DMS79 (cell line): ENCODE measurements around the gene CENPS.
"Not testable (repeated sequence)": the region's sequence is repeated elsewhere in the genome, so short reads cannot be mapped to it uniquely, and the experiment has no call there.

Experiments
- DNase-seq: peaks from one replicate; lab custom pipeline; 2025; lab: John Stamatoyannopoulos, UW

The CENPS gene

GRCh38 chr1:10451287-10451686, 21.1 kb downstream of the CENPS start:
- DNase-seq: no peak

GRCh38 chr1:10456048-10456447, 25.8 kb downstream of the CENPS start:
- DNase-seq: no peak

- no peak for DNase-seq
These were observed 26.4 kb downstream of the CENPS start for GRCh38 chr1:10456661-10457060.

- DNase-seq: not testable (repeated sequence)
These were observed 27.2 kb downstream of the CENPS start for GRCh38 chr1:10457462-10457861.

GRCh38 chr1:10457875-10458274, 27.6 kb downstream of the CENPS start:
- DNase-seq: no peak

- no peak for DNase-seq
These were observed 29.0 kb downstream of the CENPS start for GRCh38 chr1:10459184-10459583.

GRCh38 chr1:10467078-10467477, 36.8 kb downstream of the CENPS start:
- DNase-seq: no peak

- no peak for DNase-seq
These were observed 39.8 kb downstream of the CENPS start for GRCh38 chr1:10470043-10470442.

GRCh38 chr1:10471411-10472219, 41.4 kb downstream of the CENPS start:
- DNase-seq: no peak

- peak; percentile 96 for DNase-seq
These were observed 42.2 kb downstream of the CENPS start, which contains the start of gene DFFA for GRCh38 chr1:10472220-10473144. TSS of gene DFFA (minus strand) at chr1:10472529. CDS start at chr1:10472458, 71 bp downstream.

- no peak for DNase-seq
These were observed 43.0 kb downstream of the CENPS start for GRCh38 chr1:10473145-10473765.

GRCh38 chr1:10474309-10474612, 44.0 kb downstream of the CENPS start:
- DNase-seq: not testable (repeated sequence)

- DNase-seq: peak; percentile 83
These were observed 44.6 kb downstream of the CENPS start, which contains the start of gene PEX14 for GRCh38 chr1:10474613-10475507. TSS of gene PEX14 (plus strand) at chr1:10474950. CDS start at chr1:10474967, 17 bp downstream.

- DNase-seq: no peak
These were observed 45.3 kb downstream of the CENPS start for GRCh38 chr1:10475510-10475909.

- no peak for DNase-seq
These were observed 49.1 kb downstream of the CENPS start for GRCh38 chr1:10479296-10479695.

- no peak for DNase-seq
These were observed 50.4 kb downstream of the CENPS start for GRCh38 chr1:10480614-10481013.

- DNase-seq: no peak
These were observed 54.3 kb downstream of the CENPS start for GRCh38 chr1:10484521-10484920.

GRCh38 chr1:10489291-10490055, 59.2 kb downstream of the CENPS start:
- DNase-seq: peak; percentile 66

GRCh38 chr1:10490286-10490970, 60.2 kb downstream of the CENPS start:
- no peak for DNase-seq
